RWPE1 (cell line): ENCODE measurements around the gene ADM5.

Experiments used
- CTCF ChIA-PET: fragments of 350-600 bp; sonication (Branson Sonifier 250); formaldehyde crosslinking; extraction: SDS; loops from one replicate; lab custom pipeline; 2021; lab: Yijun Ruan, JAX
- POLR2A ChIA-PET: fragments of 400-600 bp; formaldehyde crosslinking; extraction: SDS; loops from one replicate; lab custom pipeline; 2020; ENCODE audit warnings: antibody characterized with exemption; ENCODE audit not compliant: low non-redundant PET; lab: Yijun Ruan, JAX
- DNase-seq: peaks from one replicate; pipeline ENCODE4 v3.0.0; 2012; ENCODE audit warnings: low spot score
- H3K27ac ChIP-seq: fragments of 450-650 bp; 2 replicates; pipeline ENCODE4 v1.5.1; 2017
- TF ChIP-seq, protein P1 (sequence below): fragments of 450-650 bp; conservative IDR thresholded peaks from 2 replicates; pipeline ENCODE4 v1.5.1; 2017; ENCODE audit warnings: low read depth, mild to moderate bottlenecking

Gene ADM5

DNA sequence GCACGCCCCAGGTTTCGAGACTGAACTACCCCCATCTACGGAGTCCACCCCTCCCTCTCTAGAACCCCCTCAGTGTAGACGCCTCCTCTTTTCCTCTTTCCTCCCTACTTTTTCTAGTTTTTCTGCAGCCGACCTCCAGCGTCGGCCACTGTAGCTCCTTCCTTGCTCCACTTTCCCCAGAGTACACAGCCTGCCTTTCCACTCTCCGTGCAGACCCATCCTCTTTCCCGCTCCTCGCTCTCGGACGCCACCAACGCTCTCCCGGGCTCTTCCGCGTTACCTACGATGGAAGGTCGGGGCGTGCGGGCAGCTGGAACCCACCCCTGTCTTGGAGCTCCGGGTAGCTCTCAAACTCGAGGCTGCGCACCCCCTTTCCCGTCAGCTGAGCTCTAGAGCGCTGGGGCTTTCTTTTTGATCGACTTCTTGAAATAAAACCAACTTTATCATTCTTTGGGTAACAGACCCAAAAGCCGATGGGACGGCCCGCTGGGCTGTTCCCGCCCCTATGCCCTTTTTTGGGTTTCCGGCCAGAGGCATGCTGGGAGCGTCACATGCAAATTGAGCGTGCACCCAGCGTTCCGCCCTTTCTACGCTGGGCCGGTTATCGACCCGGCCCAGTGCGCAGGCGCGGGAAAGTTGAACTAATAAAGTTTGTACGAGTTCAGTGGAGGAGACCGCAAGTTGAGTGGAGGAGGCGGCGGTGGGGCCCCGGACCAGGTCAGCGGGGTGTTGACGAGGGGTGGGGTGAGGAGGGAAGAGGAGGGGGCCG, 23.9 kb upstream of the ADM5 start, which contains the start of the genes BCL2L12 and IRF3:
BCL2L12 (plus strand) TSS at position 583 of the 769 bp plus-strand sequence. CDS start 760 bp downstream, outside the sequence.
IRF3 (minus strand) TSS at position 507 of the 769 bp plus-strand sequence. CDS start 1,019 bp downstream, outside the sequence.
- ChIA-PET POLR2A (interaction anchor here (0.5 kb wide), 1 partner anchor 92 kb away, joined by 11 read pairs; no protein-coding TSS in a partner anchor), CTCF (interaction anchor here (0.7 kb wide), 1 partner anchor 95 kb away, joined by 3 read pairs; no protein-coding TSS in a partner anchor)

DNA sequence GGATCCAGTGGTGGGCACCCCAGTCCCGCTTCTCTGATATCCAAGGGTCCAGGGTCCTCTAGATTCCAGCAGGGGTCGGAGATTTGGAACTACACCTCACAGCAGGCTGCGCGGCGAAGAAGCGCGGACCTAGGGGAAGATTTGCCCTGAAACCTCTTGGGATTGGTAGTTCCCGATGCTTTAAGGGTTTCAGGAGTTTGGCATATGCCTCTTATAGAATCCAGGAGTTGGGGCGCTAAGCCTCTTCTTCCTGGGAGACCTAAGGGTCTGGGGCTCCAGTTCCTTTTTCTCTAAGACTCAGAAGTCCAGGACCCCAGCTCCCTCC, 23.3 kb upstream of the ADM5 start:
- peak; percentile 50 for DNase-seq
- H3K27ac ChIP-seq: peak overlapping the region; percentile 97
- ChIA-PET POLR2A (no interaction called here), CTCF (interaction anchor here (0.7 kb wide), 1 partner anchor 95 kb away, joined by 3 read pairs; no protein-coding TSS in a partner anchor)
- TF ChIP-seq, protein P1, sequence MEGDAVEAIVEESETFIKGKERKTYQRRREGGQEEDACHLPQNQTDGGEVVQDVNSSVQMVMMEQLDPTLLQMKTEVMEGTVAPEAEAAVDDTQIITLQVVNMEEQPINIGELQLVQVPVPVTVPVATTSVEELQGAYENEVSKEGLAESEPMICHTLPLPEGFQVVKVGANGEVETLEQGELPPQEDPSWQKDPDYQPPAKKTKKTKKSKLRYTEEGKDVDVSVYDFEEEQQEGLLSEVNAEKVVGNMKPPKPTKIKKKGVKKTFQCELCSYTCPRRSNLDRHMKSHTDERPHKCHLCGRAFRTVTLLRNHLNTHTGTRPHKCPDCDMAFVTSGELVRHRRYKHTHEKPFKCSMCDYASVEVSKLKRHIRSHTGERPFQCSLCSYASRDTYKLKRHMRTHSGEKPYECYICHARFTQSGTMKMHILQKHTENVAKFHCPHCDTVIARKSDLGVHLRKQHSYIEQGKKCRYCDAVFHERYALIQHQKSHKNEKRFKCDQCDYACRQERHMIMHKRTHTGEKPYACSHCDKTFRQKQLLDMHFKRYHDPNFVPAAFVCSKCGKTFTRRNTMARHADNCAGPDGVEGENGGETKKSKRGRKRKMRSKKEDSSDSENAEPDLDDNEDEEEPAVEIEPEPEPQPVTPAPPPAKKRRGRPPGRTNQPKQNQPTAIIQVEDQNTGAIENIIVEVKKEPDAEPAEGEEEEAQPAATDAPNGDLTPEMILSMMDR: no peak

More for the DNA sequence above, 23.9 kb upstream of the ADM5 start, which contains the start of the genes BCL2L12 and IRF3:
- peak; percentile 97 for DNase-seq
- TF ChIP-seq, protein P1: no peak
- peak within 1 kb of the TSS; percentile 97 for H3K27ac ChIP-seq

DNA sequence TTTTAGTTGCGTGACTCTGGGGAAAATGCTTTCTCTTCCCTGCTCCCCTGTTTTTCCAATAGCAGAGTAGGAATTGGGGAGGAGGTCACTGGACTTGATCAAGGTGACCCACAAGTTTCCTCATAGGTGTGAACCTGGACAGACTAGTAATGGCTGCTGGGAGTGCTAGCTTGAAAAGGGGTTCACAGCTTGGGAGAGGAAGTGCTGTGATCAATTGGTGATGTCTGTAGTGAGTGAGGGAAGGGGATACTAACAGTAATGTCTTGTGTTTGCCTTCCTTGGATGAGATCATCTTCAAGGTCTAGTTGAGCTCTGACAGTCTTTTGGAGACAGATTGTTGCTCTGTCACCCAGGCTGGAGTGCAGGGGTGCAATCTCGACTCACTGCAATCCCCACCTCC, 21.9 kb upstream of the ADM5 start:
- TF ChIP-seq, protein P1: no peak
- CTCF ChIA-PET: no interaction called here
- POLR2A ChIA-PET: no interaction called here

DNA sequence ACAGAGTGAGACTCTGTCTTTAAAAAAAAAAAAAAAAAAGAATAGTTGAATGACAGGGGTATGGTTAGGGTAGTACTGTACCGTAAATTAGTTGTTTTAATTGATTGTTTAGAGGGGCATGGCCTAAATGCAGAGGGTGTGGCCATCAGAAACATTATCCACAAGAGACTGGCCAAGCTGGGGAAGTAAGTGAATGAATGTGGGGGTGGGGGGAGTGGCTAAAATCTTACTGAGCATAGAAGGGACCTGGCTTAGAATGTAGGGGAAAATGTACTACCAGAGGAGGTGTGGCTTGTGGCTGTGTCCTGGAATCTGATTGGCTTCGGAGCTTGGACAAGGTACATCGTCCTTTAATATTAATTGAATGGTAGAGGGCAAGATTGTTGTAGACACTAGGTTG, 19.9 kb upstream of the ADM5 start:
- peak overlapping the region; percentile 13; the same call in 1 of the 2 replicates for H3K27ac ChIP-seq
- TF ChIP-seq, protein P1: no peak
- POLR2A ChIA-PET: no interaction called here
- CTCF ChIA-PET: interaction anchor here (0.6 to 0.7 kb wide), 3 partner anchors 11 to 124 kb away, joined by 3 to 4 read pairs (median 3); no protein-coding TSS in a partner anchor
- DNase-seq: no peak

More for the DNA sequence above, 21.9 kb upstream of the ADM5 start:
- no peak overlapping the region for H3K27ac ChIP-seq
- no peak for DNase-seq

DNA sequence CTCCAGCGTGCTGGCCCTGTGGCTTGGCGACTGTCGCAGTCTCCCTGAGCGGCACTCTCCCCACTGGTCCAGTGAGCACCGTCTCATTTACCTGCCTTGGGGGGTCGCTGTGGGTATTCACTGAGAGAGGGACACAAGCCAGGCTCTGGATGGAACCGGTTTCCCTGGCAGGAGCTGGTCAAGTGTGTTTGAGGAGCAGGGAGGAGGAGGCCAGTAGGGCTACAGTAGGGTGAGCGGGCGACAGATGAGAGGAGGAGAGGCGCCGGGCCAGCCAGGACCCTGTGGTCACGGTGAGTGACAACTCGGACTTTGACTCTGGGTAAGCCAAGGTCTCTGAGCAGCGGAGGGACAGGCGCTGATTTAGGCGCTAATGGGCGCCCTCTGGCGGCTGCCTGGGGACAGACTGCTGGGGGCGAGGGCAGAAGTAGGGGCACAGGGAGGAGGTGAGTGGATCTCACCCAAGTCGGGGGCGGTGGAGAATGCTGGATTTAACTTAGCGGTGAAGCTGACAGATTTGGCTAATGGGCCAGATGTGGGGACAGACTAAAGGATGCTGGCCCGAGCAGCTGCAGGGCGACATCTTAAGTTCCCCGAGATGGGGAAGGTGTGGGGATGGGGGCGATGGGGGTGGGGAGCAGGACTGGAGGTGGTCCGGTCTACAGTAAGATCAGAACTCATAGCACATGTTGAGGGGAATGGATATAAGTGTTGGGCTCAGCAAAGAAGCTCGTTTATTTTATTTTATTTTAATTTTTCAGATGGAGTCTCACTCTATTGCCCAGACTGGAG, 17.1 kb upstream of the ADM5 start:
- ChIA-PET CTCF (interaction anchor here (0.5 to 1.4 kb wide), 10 partner anchors 9 to 1640 kb away, joined by 3 to 5 read pairs (median 4); no protein-coding TSS in a partner anchor), POLR2A (interaction anchor here (0.5 kb wide), 1 partner anchor 221 kb away, joined by 6 read pairs; no protein-coding TSS in a partner anchor)
- DNase-seq: peak; percentile 73
- H3K27ac ChIP-seq: peak overlapping the region; percentile 69
- TF ChIP-seq, protein P1: peak; percentile 91
